Transverse colon (tissue), 4 donors: ENCODE measurements around the gene IRF5. TPM values are rescaled to one million over a fixed set of nuclear protein-coding genes. Genes with fewer than 3 reads are reported as not detected.

ENCODE experiments used
- DNase-seq: peaks from one replicate; pipeline ENCODE4 v3.0.0-alpha.2; 2019
- H3K27ac ChIP-seq, 4 donors: fragments of 200-600 bp; sonication (generic); 2 replicates each; pipeline ENCODE4 v1.5.1; 2016 to 2018; ENCODE audit warnings: inconsistent platforms in 4 of 4
- H3K27me3 ChIP-seq: fragments of 200-600 bp; sonication (generic); 2 replicates; pipeline ENCODE4 v1.5.1; 2017; ENCODE audit warnings: inconsistent platforms
- H3K36me3 ChIP-seq, 4 donors: fragments of 200-600 bp; sonication (generic); 2 replicates each; pipeline ENCODE4 v1.5.1; 2017 to 2019; ENCODE audit warnings: inconsistent platforms in 4 of 4
- H3K4me1 ChIP-seq, 4 donors: fragments of 200-600 bp; sonication (generic); 2 replicates each; pipeline ENCODE4 v1.5.1; 2017 to 2020; ENCODE audit warnings: inconsistent platforms in 4 of 4
- H3K4me3 ChIP-seq, 4 donors: fragments of 200-600 bp; sonication (generic); 1 replicate in 1 of 4; 2 replicates in 3 of 4; pipeline versions ENCODE4 v1.5.1 to v1.6.1; 2017 to 2019; ENCODE audit warnings: inconsistent platforms in 4 of 4
- H3K9me3 ChIP-seq, 2 donors: fragments of 200-600 bp; sonication (generic); 2 replicates each; pipeline ENCODE4 v1.5.1; 2017 to 2019; ENCODE audit warnings: inconsistent platforms in 2 of 2
- CTCF ChIP-seq, 5 experiments: fragments of 200-600 bp in 3 of 5; fragments of 450-650 bp in 2 of 5; sonication (generic) in 3 of 5; IDR thresholded peaks; 1 replicate in 2 of 5; 2 replicates in 3 of 5; pipeline ENCODE4 v1.5.1; 2016 to 2017; ENCODE audit warnings: antibody characterized with exemption in 5 of 5, inconsistent platforms in 3 of 5, mild to moderate bottlenecking in 2 of 5, moderate library complexity in 1 of 5
- EP300 ChIP-seq: sonication (generic); formaldehyde crosslinking; IDR thresholded peaks from one replicate; pipeline ENCODE4 v1.6.1; 2017; ENCODE audit warnings: antibody characterized with exemption, low read depth
- POLR2A ChIP-seq: fragments of 450-650 bp; IDR thresholded peaks from one replicate; pipeline ENCODE4 v1.6.1; 2016; ENCODE audit warnings: antibody characterized with exemption, mild to moderate bottlenecking, moderate library complexity
- POLR2AphosphoS5 ChIP-seq, 3 donors: sonication (generic); formaldehyde crosslinking; IDR thresholded peaks; one replicate each; pipeline ENCODE4 v1.6.1; 2016; ENCODE audit warnings: antibody characterized with exemption in 3 of 3
- WGBS, 2 donors: methylation state at CpG; one replicate each; pipeline ENCODE4 v1.1.5; 2018; ENCODE audit warnings: low coverage in 1 of 2; 5-methylcytosine and 5-hydroxymethylcytosine counted together
- in situ Hi-C, 4 donors: fragments of 200-750 bp; cut with MboI; loops; one replicate each; pipeline versions ENCODE4 v1.15.0 to v1.15.1; 2017; ENCODE audit warnings: low sequenced_read_pairs in 3 of 4, low pct_ligation_motif_present in 1 of 4, low pct_unique_long_range_greater_than_20kb in 1 of 4
- intact Hi-C: fragments of 100-400 bp; cut with DNase I; formaldehyde crosslinking; loops from one replicate; pipeline ENCODE4 v1.15.1; 2023; ENCODE audit warnings: low total_unique reads
- total RNA-seq, 4 donors: library from RNA; depleted of rRNA; stranded (reverse); fragments of >200 nt; gene quantifications; one replicate each; pipeline ENCODE4 v1.1.0, GENCODE V29; 2016

Gene IRF5
- total RNA-seq, 4 donors from 2014 or later, result 2.2 to 10.0 (median 6.2) TPM

DNA sequence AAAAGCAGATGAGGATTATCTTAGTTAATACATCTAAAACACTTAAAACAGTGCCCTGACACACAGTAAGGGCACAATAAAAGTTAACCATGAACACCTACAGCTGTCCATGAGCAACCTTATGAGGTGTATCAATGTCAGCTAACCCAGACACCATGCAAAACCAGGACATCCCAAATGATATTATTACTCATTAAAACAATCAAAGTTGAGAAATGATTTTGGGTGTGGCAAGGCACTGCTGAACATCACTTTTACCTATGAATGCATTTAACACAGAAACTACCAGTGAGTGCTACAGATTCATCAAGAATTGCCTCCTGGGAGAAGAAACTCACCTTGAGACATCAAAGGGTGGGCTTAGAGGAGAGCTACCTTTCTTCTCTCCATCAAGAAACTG is 18.3 kb downstream of the IRF5 start:
- H3K27ac ChIP-seq, result no peak overlapping the region
- no peak for DNase-seq
- no peak overlapping the region for H3K4me3 ChIP-seq
- peaks cover 0 to 41% (median 14%) of the 10 kb centered on the region in 4 donors for H3K36me3 ChIP-seq
- intact Hi-C loops, result no loop called here
- H3K4me1 ChIP-seq, result no peaks in the 10 kb centered on the region
- in situ Hi-C loops, result loop anchor here in 1 of 4 donors (25.0 kb wide), 2 partner anchors 94 to 131 kb away; partner anchors contain the start of gene ATP6V1F
- TF ChIP-seq CTCF (IDR thresholded peaks at IDR 0.05) (no peak), EP300 (no peak), POLR2AphosphoS5 (IDR thresholded peaks at IDR 0.05) (no peak), POLR2A (no peak)
- no peaks in the 10 kb centered on the region for H3K9me3 ChIP-seq
- H3K27me3 ChIP-seq, result no peaks in the 10 kb centered on the region

GRCh38 chr7:128959296-128959695 is 21.6 kb downstream of the IRF5 start:
- TF ChIP-seq CTCF (IDR thresholded peaks at IDR 0.05) (no peak), EP300 (no peak), POLR2AphosphoS5 (IDR thresholded peaks at IDR 0.05) (no peak)
- Histone ChIP-seq H3K27ac (no peak overlapping the region), H3K36me3 (peaks cover 0 to 36% (median 16%) of the 10 kb centered on the region in 4 donors), H3K27me3 (no peaks in the 10 kb centered on the region), H3K4me1 (peaks cover 0 to 2% (median 0%) of the 10 kb centered on the region in 4 donors), H3K4me3 (no peak overlapping the region), H3K9me3 (no peaks in the 10 kb centered on the region)
- DNase-seq, result no peak
- 91 to 93% methylated on average over 4 of the region's 4 CpGs for WGBS, 2 donors
- in situ Hi-C loops (loop anchor here in 1 of 4 donors (25.0 kb wide), 2 partner anchors 97 to 128 kb away; partner anchors contain the start of gene ATP6V1F), intact Hi-C loops (no loop called here)

- 89 to 91% methylated on average over 8 of the region's 8 CpGs for WGBS, 2 donors
- Histone ChIP-seq H3K4me1 (peaks cover 0 to 2% (median 0%) of the 10 kb centered on the region in 4 donors), H3K9me3 (no peaks in the 10 kb centered on the region), H3K27me3 (no peaks in the 10 kb centered on the region), H3K27ac (no peak overlapping the region), H3K4me3 (no peak overlapping the region), H3K36me3 (peaks cover 0 to 36% (median 15%) of the 10 kb centered on the region in 4 donors)
- no peak for DNase-seq
- intact Hi-C loops, result no loop called here
- TF ChIP-seq POLR2A (no peak), POLR2AphosphoS5 (IDR thresholded peaks at IDR 0.05) (no peak), EP300 (no peak), CTCF (IDR thresholded peaks at IDR 0.05) (no peak)
- in situ Hi-C loops, result loop anchor here in 1 of 4 donors (25.0 kb wide), 2 partner anchors 99 to 126 kb away; partner anchors contain the start of gene ATP6V1F
These were observed 23.4 kb downstream of the IRF5 start for GRCh38 chr7:128961030-128961659.

DNA sequence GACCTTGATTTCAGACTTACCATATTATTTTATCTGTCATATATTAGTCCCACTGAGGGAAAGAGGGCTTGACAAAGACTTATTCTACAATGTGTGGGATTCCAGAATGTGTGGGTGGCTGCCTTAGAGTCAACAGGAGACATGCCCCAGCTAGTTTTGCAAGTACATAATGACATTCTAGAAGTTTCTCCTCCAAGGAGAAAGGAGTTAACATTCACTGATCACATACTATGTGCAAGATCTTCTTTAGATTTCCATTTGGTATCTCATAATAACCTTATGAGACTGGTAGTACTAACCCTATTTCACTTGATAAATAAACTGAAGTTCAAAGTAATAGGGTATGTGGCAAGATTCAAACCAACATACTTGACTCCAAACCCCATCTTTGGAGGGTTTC is 25.2 kb downstream of the IRF5 start:
- DNase-seq, result no peak
- Histone ChIP-seq H3K27me3 (no peaks in the 10 kb centered on the region), H3K27ac (no peak overlapping the region), H3K4me3 (no peak overlapping the region), H3K36me3 (peaks cover 0 to 43% (median 20%) of the 10 kb centered on the region in 4 donors), H3K9me3 (no peaks in the 10 kb centered on the region), H3K4me1 (peaks cover 0 to 2% (median 0%) of the 10 kb centered on the region in 4 donors)
- intact Hi-C loops, result no loop called here
- in situ Hi-C loops, result loop anchor here in 1 of 4 donors (25.0 kb wide), 2 partner anchors 101 to 124 kb away; partner anchors contain the start of gene ATP6V1F
- TF ChIP-seq CTCF (IDR thresholded peaks at IDR 0.05), result no peak
- no peak for TF ChIP-seq POLR2A
- TF ChIP-seq POLR2AphosphoS5 (IDR thresholded peaks at IDR 0.05), result no peak
- TF ChIP-seq EP300, result no peak
